SKM-1 treated with dmso at 0.1 percent for 144 hours (cell line): Measurements from ENCODE around the gene TRABD2B.

Experiments
- DNase-seq: peaks from one replicate; lab custom pipeline; 2025; ENCODE audit not compliant: unreplicated experiment; lab: John Stamatoyannopoulos, UW

Gene TRABD2B

DNA sequence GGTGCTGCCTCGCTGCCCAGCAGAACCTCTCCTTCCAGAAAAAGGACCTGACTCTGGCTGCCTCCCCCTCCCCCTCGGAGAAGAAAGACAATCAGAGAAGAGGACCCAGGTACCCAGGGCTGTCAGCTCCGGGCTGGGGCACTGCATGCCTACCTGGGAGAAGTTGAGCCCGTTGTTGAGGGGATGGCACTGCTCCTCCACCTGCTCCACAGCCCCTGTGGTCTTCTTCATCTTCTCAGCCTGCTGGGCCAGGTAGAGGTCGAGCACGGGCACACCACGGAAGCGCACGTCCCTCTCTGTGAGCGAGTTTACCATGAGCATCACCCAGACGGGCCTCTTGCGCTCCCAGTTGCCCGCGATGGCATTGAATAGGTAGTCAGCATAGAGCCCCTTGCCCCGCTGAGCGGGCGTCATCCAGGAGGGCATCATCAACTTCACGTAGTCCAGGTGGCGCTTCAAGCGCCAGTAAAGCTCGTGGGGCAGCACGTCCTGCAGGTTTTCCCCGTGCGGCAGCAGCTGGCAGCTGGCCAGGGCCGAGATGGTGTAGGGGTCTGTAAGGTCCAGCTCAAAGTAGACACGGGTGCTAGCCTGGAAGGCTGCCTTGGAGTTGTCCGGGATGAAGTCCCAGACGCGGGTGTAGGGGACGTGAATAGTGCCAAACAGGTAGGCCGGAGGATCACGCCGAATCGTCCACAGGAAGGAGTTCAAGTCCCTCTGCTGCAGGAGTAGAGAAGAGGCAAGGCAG, 3.1 kb downstream of the TRABD2B start:
- DNase-seq = no peak

DNA sequence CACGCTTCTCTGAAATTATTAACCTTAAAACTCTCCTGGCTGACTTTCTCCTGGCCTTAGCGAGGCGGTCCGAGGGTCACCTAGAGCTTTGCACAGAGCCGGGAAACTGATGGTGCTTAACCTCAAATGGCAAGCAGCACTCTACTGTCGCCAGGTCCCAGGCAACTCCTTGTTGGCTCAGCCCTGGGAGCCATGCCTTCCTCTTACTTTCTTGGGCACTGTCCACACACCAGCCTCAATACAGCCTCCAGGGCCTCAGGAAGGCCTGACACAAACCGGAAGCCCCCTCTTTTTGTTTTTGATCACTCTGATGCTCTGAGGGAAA, 3.8 kb downstream of the TRABD2B start:
- no peak for DNase-seq

DNA sequence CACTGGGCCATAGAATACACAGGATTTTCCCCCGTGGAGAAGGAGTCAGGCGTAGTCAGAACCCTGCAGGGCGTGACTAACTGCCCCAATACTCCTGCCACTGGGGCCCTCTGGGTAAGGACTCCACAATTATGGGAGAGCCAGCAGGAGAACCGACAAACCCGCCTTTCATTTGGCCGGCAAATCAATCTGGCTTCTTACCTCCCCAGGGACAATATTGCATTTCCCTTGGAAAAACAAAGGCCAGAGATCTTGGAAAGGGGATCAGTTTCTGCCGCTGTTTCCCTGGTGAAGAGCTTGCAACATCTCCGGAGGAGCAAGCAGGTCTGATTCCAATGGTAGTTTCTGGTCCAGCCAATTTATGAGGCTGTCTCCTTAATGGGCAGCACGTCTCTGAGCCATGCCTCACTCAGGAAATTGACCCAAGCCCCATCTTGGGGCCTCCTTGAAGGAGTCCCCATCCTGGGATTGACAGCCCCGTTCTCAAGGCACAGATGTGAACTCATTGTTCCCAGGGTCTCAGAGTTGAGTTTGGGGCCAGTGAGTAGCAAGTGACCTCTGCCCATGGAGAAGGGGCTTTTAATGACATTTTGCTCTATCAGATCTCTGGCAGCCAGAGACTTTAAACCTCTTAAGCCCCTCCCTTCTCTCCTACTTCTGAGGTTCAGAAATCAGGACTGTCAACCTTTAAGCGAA, 4.3 kb downstream of the TRABD2B start:
- DNase-seq = no peak

DNA sequence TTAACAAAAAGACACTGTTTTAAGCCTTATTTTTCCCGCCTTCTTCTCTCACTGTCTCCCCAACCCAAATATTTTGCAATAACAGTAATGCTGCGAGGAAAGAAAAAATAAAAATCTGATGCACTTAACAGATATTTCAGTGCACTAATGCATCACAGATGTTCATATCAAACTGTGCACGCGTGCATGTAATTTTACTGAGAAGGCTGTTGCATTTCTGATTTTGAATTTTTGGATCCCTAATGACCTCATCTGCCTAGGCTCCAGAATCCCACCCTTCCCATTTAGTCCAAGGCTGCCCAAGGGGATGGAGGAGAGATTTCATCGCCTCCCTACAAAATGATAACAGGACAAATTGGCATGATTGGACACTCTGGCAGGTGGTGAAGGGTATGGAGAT, 5.5 kb downstream of the TRABD2B start:
- DNase-seq = no peak

DNA sequence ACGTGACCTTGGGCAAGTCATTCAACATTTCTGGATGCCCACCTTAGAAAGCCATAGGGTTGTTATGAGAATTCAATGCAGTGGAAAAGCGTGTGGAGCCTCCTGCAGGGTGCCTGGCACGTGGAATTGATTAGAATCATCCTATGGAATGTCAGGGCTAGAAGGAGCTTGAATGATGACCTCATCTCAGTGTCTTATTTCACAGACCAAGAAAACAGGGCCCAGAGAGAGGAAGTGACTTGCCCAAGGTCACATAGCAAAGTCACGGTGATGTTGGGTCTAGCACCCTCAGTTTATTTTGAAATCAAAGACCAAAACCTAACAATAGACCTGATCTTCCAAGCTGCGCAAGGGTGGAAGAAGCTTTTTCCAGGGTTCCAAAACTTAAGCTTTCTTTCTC, 6.0 kb downstream of the TRABD2B start:
- no peak for DNase-seq

DNA sequence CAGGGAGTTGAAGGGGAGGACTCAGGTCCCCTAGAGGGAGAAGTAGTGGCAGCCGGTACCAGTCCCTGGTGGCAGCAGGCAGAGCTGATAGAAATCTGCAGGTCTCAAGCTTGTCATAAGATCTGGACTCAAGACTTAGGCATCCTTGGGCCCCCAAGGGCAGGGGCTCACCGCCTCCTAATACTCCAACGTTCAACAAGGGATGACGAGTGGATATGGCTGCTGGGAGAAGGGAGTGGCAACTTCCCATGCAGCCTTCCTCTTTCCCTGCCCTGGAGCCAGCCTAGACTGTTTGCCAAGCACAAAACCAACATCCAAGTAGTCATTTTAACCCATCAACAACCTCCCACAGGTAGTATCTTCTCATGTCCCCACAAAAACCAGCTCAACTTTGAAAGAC, 6.9 kb downstream of the TRABD2B start:
- DNase-seq = no peak

DNA sequence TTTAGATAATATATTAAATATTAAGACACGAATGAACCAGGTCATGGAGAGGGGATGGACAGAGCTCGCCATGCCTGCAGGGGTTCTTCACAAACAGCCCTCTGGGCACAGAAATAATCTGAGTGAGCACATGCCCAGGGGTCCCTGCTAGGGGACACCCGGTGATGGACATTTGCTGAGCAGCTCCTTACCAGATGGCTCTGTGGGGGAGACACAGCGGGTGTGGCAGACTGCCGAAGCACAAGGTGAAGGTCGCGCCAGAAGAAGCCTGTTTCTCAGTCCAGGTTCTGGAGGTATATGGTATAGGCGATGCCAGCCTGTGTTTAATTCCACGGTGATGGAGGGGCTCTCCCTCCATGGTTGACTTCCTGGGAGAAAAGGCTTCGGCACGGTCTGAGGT, 9.6 kb downstream of the TRABD2B start:
- DNase-seq = no peak

DNA sequence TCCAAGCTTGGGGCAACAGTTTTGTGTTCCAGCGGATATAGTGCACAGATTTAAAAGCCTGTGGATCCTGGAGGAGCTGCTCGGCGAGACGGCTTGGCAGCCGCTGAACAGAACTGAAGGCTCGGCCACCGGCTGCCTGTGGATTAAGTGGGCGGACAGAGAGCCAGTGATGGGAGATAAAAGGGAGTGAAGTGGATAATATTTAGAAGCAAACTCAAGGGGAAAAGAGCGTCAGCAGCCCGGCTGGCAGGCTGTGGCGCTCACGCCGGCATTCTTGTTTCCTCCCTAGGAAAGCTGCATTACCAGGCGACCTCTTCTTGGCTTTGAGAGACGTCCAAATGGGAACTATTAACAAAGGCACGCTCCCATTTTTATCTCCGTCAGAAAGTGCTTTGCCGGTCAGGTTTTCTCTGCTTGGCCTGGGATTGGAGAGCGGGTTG, 10.4 kb downstream of the TRABD2B start:
- DNase-seq = no peak

DNA sequence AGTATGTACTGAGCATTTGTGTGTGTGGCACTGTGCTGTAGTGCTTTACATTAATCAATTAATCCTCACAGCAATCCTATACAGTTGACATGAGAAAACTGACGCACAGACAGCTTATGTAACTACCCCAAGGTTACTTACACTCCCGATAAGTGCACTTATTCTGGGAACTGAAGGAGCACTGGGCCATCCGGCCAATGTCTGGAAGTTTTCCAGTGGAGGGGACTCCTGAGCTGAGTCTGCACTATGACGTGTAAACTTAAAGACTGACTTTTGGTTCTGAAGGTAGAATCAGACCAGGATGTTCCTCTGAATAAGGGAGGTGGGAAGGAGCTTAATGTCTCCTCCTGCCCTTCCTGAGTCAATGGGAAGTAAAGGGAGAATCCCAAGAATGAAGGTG, 12.2 kb downstream of the TRABD2B start:
- DNase-seq = no peak

DNA sequence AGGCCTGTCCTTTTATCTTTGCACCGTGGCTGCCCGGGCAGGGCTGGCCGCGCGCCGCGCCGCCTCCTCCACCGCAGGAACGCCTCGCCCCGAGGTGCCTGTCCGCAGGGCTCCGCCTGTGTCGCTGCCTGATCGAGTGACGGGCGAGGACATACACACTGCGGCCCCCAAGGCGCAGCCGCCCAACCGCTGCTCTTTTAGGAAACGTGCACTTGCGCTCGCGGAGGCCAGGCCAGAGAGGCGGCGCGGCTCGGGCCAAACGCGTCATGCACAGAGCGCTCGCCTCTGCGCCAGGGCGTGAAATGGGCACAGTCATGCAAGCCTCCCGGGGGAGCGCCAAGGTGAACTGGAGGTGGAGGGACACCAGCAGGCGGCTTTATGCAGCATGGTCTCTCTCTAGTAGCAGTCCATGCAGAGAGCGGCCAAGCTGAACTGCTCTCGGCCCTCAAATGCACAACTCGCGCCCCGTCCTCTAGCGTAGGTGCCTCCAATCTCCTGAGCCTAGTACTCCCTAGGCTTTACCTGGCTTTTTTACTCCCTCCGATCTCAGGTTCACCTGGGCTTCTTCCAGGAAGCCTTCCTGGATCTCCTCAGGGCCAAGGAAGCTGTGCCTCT, 12.9 kb downstream of the TRABD2B start:
- no peak for DNase-seq

DNA sequence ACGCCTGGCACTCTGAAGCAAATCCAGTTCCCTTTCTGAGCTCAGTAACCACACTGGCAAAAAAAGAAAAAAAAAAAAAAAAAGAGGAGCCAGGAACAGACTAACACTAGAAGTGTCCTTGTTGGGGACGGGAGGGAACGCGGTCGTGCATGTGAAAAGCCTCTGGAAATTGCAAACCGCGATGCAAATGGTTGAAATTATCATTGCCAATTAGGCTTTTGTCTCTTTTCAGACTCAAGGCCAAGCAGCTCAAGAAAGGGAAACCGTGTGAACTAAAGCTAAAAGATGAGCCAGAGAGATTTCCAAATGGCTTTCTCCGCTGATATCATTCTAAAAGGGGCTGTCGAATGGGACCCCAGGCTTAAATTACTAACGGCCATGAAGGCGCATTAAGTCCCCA, 13.5 kb downstream of the TRABD2B start:
- DNase-seq = no peak

DNA sequence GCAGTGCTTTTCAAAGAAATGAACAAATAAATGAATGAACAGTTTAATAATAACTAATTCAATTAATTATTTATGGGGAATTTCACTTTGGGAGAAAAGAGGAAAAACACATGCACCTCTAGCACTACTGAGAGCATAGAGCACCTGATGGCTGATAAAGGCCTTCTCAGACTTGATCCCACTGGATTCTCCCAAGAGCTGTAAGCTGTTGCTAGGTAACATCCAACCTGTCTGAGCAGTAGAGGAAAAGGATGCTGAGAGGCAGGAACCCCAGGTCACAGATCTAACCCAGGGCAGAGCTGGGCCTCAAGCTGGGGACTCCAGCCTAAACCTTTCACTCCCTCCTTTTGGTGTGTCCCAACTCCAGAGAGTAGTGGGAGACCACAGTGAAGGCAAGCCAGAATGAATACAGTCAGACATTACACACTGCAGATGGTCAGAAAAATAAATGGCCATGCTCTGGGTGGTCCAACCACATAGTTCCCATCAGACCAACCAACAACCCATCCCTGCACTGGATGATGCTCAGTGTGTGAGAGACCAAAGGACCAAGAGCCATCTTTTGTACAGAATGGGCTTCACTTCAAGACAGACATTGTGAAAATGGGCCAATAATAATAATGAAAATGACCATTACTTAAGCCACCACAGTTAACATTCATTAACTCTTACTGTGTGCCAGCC, 15.4 kb downstream of the TRABD2B start:
- DNase-seq = no peak

DNA sequence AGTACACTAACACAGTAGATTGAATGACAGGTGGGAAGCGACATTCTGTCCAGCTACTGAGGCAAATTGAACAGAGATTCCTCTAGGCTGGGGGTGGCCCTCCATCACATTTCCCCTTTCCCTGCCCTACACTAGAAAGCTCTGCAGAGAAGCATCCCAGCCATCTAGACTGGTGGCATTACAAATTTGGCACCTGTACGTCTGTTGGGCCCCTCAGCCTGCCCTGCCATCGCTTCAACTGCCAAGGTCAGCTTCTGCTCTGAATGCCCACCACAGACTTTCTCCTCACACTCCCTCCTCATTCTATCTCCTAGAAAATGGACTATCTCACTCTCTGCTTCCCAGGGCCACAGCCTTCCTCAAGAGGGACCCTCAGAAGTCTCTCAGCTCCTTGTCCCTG, 16.7 kb downstream of the TRABD2B start:
- no peak for DNase-seq

DNA sequence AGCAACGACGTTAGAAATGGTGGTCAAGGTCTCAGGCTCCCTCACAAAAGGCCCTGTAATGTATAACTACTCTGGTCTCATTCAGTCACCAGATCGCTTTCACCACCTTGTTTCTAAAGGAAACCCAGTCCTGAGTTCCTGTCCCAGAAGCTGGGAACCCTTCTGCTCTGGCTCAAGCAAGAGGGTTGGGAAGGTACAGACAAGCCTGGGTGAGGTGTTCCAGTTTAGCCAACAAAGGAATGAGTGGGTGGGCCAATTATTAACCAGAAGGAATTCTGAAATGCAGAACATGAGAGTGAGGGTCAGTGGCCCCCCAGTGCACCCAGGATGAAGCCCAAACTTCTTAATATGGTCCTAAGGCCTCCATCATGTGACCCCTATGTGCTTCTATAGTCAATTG, 17.5 kb downstream of the TRABD2B start:
- no peak for DNase-seq

DNA sequence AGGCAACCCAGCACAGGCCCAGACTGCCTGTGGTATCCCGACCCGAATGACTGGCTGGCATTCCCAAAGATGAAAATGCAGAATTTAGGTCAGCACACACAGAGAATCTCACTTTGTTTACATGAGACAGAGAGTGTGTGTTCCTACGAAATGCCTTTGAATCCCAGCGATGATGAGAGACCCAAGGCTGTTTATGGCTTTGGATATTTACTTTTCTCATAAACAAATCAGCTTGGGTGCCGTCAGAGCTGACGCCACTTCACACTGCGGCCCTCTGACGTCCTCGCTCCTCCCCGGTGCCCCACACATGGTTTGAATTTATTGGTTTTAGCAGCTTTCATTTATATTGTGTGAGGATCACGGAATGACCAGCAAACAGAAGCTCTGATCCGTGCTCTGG, 18.7 kb downstream of the TRABD2B start:
- DNase-seq = no peak

DNA sequence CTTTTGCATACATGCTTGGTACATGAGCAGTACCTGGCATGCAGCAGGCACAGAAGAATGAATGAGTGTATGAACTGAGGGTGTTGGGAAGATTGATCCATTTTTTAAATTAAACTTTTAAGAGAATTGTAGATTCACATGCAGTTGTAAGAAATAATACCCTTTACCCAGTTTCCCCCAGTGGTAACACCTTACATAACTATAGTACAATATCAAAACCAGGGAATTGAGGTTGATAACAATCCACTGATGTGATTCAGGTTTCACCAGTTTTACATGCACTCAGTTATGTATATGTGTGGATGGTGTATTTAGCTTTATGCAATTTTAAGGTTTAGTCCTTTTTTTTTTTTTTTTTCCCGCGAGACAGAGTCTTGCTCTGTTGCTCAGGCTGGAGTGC, 20.5 kb downstream of the TRABD2B start:
- DNase-seq = no peak

DNA sequence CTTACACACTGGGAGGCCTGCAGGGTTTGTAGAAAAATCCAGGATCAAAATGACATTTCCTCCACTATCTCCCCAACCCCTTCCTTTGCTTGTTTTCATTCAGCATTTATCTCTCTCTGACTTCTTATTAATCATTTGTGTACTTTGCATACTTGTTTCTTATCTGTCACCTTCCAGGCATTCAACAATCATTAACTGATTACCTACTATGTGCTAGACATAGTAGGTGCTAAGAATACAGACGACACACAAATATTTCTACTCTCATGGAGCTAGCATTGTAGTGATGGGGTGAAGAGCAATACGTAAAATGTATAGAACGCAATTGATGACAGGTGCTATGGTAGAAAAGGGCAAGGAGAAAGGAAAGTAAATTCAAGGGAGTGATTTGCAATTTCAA, 20.9 kb downstream of the TRABD2B start:
- DNase-seq = no peak

DNA sequence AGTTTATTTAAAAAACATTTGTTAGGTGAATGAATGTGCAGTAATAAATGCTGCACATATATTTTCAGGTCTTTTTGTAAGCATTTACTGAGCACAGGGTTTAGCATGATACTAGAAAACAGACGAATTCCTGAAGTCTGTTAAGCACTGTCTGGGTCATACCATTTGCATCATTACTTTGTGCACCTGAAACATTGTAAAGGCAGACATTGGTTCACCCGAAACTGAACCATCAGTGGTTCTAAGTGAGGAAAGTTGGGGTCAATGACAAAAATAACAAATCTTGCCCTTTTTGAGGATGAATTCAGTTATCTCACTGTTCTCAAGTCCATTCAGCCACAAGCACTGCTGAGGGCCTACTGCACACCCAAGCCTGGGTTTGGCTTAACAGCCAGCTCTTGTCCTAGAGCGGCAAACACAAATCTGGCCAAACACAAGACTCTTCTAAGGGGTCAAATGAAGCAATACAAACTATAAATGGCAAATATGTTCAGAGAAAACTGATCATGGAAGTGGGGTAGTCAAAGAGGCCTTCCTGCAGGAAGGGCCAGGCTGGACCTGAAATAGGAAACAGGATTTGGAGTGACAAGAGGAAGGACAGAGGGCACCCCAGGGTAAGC, 21.8 kb downstream of the TRABD2B start:
- DNase-seq = no peak

DNA sequence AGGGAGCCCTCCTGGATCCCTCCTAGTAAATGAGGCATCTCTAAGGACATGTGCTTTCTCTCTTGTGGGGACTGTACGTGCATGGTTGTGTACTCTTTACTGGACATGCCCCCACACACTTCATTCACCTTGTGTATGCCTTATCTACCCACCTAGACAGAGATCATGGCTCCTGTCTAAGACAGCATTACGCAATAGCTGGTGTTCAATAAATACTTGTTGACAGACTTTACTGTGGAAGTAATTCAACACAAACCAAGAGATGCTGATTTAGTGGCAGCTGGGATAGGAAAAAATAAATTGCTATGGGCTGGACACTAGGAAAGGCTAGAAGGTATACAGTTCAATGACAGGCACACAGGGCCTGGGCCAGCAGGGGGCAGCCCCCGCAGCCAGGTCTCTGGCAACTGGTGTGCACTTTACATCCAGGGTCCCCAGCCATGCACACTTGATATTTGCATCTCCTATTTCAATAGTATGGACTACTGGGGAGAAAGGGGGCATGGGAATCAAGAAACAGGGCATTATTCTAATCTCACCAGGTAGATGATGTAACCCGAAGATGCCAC, 24.2 kb downstream of the TRABD2B start:
- DNase-seq = no peak

DNA sequence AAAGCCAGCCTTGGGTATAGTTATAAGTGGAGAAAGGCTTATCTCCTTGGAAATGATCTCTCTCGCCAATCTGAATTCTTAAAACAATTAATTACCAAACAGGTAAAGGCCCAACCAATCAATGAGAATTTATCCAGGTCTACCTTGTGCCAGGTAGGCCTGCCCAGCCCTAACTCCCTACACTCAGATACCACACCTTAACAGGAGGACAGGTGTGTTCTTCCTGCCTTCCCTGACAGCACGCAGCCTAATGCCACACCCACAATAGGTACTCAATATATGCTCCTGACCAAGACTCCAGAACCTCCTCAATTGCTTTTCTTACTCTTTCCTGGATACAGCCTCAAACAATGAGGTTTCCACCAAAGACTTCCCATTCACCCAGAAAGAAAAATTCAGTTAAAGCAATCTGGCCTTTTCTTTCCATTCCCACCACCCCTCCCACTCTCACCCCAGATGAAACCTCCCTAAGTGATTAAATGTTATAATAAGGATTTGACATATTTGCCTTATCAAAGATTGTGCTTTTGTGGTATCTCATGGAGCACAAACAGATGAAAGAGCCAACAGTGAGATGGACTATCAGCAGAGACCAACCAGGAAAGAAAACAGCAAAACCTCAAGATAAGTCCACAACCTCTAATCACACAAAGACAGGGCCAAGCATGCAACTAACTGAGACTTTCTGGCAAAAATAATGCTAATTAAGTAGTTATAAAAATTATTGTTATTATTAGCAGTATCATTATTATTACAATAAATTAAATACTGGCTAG, 25.6 kb downstream of the TRABD2B start:
- DNase-seq = no peak
